DLD1 (cell line): ENCODE results near the gene KIR2DL4.
"Not testable (repeated sequence)": the region's sequence is repeated elsewhere in the genome, so short reads cannot be mapped to it uniquely, and the experiment has no call there.

Source experiments
- in situ Hi-C: cut with HindIII; loops from 2 replicates; pipeline ENCODE4 v1.10.0; 2017; ENCODE audit warnings: low sequenced_read_pairs

Gene KIR2DL4

DNA sequence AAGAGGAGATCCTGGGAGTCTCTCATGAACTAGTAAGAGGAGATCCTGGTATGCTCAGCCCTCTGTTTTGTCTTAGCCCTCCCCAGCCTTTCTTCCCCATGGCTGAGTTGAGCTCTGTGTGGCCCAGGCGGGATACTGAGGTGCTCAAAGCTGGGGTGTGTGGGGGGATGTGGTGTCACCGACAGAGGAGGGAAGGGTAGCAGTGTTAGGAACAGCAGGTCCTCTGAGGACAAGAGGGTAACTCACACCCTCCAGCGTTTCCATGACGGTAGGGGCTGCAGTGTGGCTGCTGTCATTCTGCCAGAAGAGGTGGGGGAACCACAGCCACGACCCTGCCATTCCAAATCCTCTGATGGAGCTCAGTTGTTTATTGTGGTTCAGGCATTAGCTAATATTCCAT lies 691 bp downstream of the KIR2DL4 start:
- in situ Hi-C loops = no loop called here

DNA sequence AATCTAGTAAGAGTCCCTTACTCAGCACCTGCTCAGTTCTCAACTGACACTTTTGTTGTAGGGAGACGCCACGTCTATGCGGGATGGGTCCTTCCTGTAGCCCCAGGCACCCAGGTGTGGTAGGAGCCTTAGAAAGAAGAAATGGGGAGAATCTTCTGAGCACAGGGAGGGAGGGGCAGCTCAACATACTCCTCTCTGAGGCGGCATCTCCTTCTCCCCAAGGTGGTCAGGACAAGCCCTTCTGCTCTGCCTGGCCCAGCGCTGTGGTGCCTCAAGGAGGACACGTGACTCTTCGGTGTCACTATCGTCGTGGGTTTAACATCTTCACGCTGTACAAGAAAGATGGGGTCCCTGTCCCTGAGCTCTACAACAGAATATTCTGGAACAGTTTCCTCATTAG lies 1.2 kb downstream of the KIR2DL4 start:
- in situ Hi-C loops = no loop called here

DNA sequence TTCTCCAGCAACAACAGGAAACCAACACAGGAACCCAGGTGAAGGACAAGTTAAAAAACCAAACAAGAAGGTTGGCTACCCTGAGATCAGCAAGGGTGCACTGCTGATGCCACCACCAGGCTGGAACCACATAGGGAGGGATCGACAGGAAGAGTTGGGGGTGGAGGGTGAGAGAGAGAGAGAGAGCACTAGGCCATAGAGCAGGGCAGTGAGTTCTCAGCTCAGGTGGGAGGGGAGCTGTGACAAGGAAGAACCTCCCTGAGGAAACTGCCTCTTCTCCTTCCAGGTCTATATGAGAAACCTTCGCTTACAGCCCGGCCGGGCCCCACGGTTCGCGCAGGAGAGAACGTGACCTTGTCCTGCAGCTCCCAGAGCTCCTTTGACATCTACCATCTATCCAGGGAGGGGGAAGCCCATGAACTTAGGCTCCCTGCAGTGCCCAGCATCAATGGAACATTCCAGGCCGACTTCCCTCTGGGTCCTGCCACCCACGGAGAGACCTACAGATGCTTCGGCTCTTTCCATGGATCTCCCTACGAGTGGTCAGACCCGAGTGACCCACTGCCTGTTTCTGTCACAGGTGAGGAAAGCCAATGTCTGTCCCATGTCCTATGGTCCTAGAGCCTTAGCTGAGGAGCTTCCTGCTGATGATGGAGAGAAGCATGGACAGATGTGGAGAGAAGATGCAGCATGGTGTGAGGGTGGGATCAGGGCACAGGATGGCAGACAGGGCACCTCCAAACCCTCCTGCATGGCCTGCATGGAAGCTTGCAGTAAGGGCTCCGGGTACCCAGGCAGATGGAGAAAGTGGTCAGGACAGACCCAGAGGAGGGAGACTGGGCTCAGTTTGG lies 2.5 kb downstream of the KIR2DL4 start:
- in situ Hi-C loops = no loop called here

DNA sequence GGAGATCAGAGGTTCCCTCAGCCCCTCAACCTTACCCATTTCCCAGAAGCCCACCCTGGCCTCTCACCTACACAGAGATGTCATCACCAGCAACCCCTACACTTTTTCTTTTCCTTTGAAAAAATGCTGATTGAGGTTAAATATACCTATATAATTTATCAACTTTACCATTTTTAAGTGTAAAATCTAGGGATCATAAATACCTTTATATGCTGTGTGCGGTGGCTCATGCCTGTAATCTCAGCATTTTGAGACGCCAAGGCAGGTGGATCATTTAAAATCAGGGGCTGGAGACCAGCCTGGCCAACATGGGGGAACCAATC lies 3.1 kb downstream of the KIR2DL4 start:
- in situ Hi-C loops = no loop called here

DNA sequence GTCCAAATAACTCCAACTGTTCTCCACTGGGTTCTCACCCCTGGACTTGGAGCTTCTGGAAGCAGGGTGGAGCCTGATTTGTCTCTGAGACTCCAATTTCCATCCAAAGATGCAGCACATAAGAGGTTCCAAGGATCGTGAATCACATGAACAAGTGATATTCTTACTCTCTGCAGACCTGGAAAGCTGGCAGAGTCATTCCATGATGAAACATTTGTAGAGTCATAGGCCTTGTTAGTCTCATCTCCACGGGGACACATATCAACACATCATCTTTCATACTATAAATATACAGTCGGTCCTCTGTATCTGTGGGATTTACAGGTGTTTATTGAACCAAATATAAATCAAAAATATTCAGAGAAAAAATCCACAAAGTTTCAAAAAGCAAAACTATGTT lies 11.2 kb downstream of the KIR2DL4 start:
- in situ Hi-C loops = not testable (repeated sequence)

DNA sequence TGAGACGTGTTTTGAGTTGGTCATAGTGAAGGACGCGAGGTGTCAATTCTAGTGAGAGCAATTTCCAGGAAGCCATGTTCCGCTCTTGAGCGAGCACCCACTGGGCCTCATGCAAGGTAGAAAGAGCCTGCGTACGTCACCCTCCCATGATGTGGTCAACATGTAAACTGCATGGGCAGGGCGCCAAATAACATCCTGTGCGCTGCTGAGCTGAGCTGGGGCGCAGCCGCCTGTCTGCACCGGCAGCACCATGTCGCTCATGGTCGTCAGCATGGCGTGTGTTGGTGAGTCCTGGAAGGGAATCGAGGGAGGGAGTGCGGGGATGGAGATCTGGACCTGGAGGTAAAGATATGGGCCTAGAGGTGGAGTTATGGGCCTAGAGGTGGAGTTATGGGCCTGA lies 12.8 kb downstream of the KIR2DL4 start, which contains the start of gene KIR3DL1:
KIR3DL1 (plus strand) TSS at position 218 of the 400 bp plus-strand sequence.
- in situ Hi-C loops = not testable (repeated sequence)

DNA sequence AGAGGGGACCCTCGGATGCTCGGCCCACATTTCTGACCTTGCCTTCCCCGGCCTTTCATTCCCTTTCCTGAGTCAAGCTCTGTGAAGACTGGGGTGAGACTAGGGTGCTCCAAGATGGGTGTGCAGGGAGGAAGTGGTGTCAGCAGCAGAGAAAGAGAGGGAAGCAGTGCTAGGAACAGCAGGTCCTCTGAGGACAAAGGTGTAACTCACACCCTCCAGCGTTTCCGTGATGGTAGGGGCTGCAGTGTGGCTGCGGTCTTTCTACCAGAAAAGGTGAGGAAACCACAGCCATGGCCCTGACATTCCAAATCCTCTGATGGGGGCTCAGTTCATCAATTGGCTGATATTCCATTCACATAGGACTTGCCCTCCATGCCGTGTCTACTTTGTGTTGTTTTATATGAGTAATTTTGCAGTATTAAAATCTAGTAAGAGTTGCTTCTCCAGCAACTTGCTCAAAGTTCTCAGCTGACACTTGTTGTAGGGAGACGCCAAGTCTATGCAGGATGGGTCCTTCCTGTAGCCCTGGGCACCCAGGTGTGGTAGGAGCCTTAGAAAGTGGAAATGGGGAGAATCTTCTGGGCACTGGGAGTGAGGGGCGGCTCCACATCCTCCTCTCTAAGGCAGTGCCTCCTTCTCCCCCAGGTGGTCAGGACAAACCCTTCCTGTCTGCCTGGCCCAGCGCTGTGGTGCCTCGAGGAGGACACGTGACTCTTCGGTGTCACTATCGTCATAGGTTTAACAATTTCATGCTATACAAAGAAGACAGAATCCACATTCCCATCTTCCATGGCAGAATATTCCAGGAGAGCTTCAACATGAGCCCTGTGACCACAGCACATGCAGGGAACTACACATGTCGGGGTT lies 14.5 kb downstream of the KIR2DL4 start:
- in situ Hi-C loops = no loop called here

DNA sequence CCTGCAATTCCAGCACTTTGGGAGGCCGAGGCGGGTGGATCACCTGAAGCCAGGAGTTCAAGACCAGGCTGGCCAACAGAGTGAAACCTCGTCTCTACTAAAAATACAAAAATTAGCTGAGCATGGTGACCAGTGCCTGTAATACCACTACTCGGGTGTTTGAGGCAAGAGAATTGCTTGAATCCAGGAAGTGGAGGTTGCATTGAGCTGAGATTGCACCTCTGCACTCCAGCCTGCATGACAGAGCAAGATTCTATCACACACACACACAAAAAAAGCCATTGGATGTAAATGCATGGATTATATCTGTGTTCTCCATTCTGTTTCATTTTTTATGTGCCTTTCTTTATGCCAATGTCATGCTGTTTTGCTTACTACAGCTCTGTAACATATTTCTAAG lies 21.0 kb downstream of the KIR2DL4 start:
- in situ Hi-C loops = not testable (repeated sequence)

DNA sequence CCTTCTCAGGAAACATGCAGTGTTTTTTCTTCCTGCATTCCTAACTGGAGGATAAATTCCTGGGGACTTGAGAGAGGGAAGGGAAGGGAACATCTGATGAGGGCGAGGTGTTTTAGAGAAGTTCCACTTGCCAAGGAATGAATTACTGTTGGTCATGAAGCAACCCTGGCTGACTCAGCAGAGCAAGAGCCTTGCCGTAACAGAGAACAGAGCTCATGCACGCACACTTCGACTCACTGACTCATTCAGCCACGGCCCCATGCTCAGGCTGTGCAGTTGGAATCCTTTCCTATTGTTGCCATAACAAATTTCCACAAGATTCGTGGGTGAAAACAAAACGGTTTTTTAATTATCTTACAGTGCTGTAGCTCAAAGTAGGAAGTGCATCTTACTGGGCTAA lies 21.9 kb downstream of the KIR2DL4 start:
- in situ Hi-C loops = not testable (repeated sequence)

DNA sequence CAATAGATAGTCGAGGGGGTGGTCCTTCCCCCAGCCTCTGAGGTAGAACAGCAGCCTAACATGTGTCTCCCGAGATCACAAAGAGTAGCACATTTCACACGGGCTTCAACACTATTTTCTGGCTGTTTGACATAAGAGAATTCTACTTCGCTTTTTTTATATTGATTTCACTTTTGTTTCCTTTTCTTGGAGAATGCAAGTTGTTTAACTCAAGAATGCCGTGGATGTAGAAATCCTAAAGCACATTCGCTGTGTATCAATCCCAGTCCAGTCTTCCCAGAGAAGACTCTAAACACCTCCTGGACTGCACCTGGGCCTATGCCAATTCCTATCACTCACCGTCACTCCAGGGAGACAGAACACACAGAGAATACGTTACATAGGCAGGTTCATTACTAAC lies 24.7 kb downstream of the KIR2DL4 start:
- in situ Hi-C loops = not testable (repeated sequence)

DNA sequence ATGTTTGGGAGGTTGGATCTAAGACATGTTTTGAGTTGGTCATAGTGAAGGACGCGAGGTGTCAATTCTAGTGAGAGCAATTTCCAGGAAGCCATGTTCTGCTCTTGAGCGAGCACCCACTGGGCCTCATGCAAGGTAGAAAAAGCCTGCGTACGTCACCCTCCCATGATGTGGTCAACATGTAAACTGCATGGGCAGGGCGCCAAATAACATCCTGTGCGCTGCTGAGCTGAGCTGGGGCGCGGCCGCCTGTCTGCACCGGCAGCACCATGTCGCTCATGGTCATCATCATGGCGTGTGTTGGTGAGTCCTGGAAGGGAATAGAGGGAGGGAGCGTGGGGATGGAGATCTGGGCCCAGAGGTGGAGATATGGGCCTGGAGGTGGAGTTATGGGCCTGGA lies 29.1 kb downstream of the KIR2DL4 start, which contains the start of gene KIR2DS4:
KIR2DS4 (plus strand) TSS at position 181 of the 400 bp plus-strand sequence.
- in situ Hi-C loops = not testable (repeated sequence)

DNA sequence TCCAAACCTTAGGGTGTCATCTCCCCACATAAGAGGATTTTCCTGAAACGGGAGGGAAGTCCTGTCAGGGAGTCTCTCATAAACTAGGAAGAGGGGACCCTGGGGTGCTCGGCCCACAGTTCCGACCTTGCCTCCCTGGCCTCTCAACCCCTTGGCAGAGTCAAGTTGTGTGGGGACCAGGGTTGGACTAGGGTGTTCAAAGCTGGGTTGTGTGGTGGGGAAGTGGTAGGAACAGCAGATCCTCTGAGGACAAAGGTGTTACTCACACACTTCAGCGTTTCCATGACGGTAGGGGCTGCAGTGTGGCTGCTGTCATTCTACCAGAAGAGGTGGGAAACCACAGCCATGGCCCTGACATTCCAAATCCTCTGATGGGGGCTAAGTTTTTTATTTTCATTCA lies 31.7 kb downstream of the KIR2DL4 start:
- in situ Hi-C loops = not testable (repeated sequence)

DNA sequence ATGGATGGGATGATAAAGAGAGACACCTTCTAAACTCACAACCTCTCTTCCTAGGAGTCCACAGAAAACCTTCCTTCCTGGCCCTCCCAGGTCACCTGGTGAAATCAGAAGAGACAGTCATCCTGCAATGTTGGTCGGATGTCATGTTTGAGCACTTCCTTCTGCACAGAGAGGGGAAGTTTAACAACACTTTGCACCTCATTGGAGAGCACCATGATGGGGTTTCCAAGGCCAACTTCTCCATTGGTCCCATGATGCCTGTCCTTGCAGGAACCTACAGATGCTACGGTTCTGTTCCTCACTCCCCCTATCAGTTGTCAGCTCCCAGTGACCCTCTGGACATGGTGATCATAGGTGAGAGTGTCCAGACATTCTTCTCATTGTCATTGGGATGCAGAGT lies 34.1 kb downstream of the KIR2DL4 start:
- in situ Hi-C loops = not testable (repeated sequence)

DNA sequence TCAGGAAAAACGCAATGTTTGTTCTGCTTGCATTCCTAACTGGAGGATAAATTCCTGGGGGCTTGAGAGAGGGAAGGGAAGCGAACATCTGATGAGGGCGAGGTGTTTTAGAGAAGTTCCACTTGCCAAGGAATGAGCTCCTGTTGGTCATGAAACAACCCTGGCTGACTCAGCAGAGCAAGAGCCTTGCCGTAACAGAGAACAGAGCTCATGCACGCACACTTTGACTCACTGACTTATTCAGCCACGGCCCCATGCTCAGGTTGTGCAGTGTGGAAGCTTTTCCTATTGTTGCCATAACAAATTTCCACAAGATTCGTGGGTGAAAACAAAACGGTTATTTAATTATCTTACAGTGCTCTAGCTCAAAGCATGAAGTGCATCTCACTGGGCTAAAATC lies 39.8 kb downstream of the KIR2DL4 start:
- in situ Hi-C loops = not testable (repeated sequence)

DNA sequence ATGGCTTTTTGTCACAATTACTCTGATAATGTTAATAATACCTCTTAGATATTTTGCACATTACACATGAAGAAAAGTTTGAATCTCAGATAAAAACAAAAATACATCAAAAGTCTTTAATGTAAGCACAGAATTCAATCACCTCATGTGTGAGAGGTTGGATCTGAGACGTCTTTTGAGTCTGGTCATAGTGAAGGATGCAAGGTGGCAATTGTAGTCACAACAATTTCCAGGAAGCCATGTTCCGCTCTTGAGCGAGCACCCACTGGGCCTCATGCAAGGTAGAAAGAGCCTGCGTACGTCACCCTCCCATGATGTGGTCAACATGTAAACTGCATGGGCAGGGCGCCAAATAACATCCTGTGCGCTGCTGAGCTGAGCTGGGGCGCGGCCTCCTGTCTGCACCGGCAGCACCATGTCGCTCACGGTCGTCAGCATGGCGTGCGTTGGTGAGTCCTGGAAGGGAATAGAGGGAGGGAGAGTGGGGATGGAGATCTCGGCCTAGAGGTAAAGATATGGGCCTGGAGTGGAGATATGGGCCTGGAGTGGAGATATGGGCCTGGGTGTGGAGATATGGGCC lies 46.7 kb downstream of the KIR2DL4 start, which contains the start of gene KIR3DL2:
KIR3DL2 (plus strand) TSS at position 383 of the 580 bp plus-strand sequence; CDS start at position 416, 33 bp downstream.
- in situ Hi-C loops = not testable (repeated sequence)

DNA sequence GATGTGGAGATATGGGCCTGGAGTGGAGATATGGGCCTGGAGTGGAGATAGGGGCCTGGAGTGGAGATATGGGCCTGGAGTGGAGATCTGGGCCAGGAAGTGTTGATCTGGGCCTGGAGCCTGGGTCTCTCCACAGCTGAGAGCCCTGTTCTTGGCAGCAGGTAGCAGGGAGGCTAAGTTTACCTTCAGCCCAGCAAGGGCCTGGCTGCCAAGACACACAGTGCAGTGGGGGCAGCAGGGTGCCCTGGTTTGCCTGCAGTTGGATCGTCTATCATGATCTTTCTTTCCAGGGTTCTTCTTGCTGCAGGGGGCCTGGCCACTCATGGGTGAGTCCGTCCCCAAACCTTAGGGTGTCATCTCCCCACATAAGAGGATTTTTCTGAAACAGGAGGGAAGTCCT lies 47.5 kb downstream of the KIR2DL4 start:
- in situ Hi-C loops = no loop called here

DNA sequence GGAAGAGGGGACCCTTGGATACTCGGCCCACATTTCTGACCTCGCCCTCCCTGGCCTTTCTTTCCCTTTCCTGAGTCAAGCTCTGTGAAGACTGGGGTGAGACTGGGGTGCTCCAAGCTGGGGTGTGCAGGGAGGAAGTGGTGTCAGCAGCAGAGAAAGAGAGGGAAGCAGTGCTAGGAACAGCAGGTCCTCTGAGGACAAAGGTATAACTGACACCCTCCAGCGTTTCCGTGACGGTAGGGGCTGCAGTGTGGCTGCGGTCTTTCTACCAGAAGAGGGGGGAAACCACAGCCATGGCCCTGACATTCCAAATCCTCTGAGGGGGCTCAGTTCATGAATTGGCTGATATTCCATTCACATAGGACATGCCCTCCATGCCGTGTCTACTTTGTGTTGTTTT lies 47.9 kb downstream of the KIR2DL4 start:
- in situ Hi-C loops = no loop called here

DNA sequence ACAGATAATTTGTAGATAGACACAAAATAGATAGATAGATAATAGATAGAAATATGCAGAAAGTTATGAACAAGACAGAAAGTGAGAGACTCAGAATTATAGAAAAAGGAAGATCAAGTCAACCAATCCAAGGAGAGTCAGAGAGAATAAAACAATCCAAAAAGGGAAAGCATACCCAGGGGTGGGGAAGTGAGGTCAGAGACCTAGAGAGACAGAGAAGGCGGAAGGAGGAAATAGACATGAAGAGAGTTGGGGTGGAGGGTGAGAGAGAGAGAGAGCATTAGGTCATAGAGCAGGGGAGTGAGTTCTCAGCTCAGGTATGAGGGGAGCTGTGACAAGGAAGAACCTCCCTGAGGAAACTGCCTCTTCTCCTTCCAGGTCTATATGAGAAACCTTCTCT lies 51.8 kb downstream of the KIR2DL4 start:
- in situ Hi-C loops = not testable (repeated sequence)

DNA sequence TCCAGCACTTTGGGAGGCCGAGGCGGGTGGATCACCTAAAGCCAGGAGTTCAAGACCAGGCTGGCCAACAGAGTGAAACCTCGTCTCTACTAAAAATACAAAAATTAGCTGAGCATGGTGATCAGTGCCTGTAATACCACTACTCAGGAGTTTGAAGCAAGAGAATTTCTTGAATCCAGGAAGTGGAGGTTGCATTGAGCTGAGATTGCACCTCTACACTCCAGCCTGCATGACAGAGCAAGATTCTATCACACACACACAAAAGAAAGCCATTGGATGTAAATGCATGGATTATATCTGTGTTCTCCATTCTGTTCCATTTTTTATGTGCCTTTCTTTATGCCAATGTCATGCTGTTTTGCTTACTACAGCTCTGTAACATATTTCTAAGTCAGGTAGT lies 55.1 kb downstream of the KIR2DL4 start:
- in situ Hi-C loops = not testable (repeated sequence)

DNA sequence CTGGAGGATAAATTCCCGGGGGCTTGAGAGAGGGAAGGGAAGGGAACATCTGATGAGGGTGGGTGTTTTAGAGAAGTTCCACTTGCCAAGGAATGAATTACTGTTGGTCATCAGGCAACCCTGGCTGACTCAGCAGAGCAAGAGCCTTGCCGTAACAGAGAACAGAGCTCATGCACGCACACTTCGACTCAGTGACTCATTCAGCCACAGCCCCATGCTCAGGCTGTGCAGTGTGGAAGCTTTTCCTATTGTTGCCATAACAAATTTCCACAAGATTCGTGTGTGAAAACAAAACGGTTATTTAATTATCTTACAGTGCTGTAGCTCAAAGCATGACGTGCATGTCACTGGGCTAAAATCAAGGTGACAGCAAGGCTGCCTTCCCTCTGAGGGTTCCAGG lies 56.0 kb downstream of the KIR2DL4 start:
- in situ Hi-C loops = not testable (repeated sequence)

DNA sequence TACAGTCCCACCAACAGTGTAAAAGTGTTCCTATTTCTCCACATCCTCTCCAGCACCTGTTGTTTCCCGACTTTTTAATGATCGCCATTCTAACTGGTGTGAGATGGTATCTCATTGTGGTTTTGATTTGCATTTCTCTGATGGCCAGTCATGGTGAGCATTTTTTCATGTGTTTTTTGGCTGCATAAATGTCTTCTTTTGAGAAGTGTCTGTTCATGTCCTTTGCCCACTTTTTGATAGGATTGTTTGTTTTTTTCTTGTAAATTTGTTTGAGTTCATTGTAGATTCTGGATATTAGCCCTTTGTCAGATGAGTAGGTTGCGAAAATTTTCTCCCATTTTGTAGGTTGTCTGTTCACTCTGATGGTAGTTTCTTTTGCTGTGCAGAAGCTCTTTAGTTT lies 60.0 kb downstream of the KIR2DL4 start:
- in situ Hi-C loops = not testable (repeated sequence)
